Psoas muscle (tissue), 8 donors: ENCODE data around the gene CWC15. TPM values are rescaled to one million over a fixed set of nuclear protein-coding genes. Genes with fewer than 3 reads are reported as not detected.

ENCODE experiments used
- ATAC-seq, 4 donors: fragments of 200-7000 bp; cut with Tn5 transposase; one replicate each; pipeline ENCODE4 v1.9.1; 2020; ENCODE audit warnings: moderate library complexity in 3 of 4, mild to moderate bottlenecking in 2 of 4
- DNase-seq, 2 donors: peaks; one replicate each; pipeline ENCODE4 v3.0.0-alpha.2; 2020
- H3K27ac ChIP-seq: fragments of 200-600 bp; one replicate; pipeline ENCODE4 v1.8.0; 2022
- H3K27me3 ChIP-seq, 3 donors: fragments of 200-600 bp in 1 of 3; one replicate each; pipeline versions ENCODE4 v1.6.1 to v1.8.0; 2013 to 2022; ENCODE audit warnings: low read length in 2 of 3, mild to moderate bottlenecking in 2 of 3, moderate library complexity in 1 of 3; ENCODE audit not compliant: insufficient read depth in 3 of 3
- H3K36me3 ChIP-seq, 2 donors: fragments of 200-600 bp in 1 of 2; one replicate each; pipeline versions ENCODE4 v1.6.1 to v1.8.0; 2013 to 2022; ENCODE audit warnings: low read depth in 1 of 2, mild to moderate bottlenecking in 1 of 2, moderate library complexity in 1 of 2; ENCODE audit not compliant: insufficient read depth in 1 of 2
- H3K4me1 ChIP-seq: fragments of 200-600 bp; one replicate; pipeline ENCODE4 v1.8.0; 2022
- H3K4me3 ChIP-seq: fragments of 200-600 bp; one replicate; pipeline ENCODE4 v1.8.0; 2022; ENCODE audit warnings: mild to moderate bottlenecking
- H3K9me3 ChIP-seq: fragments of 200-600 bp; one replicate; pipeline ENCODE4 v1.8.0; 2022
- WGBS, 3 donors: extraction: QIAGEN DNeasy Blood & Tissue Kit; methylation state at CpG; one replicate each; pipeline versions ENCODE4 v1.1.6 to v1.1.7; 2013; 5-methylcytosine and 5-hydroxymethylcytosine counted together
- intact Hi-C, 2 donors: fragments of 100-400 bp; cut with DNase I; formaldehyde crosslinking; loops; one replicate each; pipeline versions ENCODE4 v1.11.0 to v1.14.2; 2022
- polyA plus RNA-seq, 3 donors: library from polyadenylated mRNA; stranded (reverse); fragments of 200-250 nt; gene quantifications; one replicate each; pipeline ENCODE4 v1.2.3, GENCODE V29; 2013
- total RNA-seq, 4 donors: library from RNA; stranded (reverse); fragmentation: NEBNext Ultra II Directional in 2 of 4; extraction: Animal tissue kit (Norgen Biotek cat#: 25700) in 2 of 4; gene quantifications; one replicate each; pipeline versions ENCODE4 v1.2.1 to v1.2.4, GENCODE V29; 2021 to 2023
- TF ChIP-seq, protein P1 (sequence below): fragments of 200-600 bp; IDR thresholded peaks from one replicate; pipeline ENCODE4 v1.8.0; 2022; ENCODE audit warnings: antibody characterized with exemption
- donor health status: healthy with polysubstance abuse.
- donor health status: DM: no; HTN: no; CAD: no; lungs with moderate emphysema.
- donor health status: Bipolar disorder and iron deficiency.
- donor health status: healthy.
- donor health status: DM: yes; HTN: yes; CAD: no.
- donor health status: DM: no; HTN: no; CAD: no.
- donor health status: DM: no; HTN: no; CAD: no.
- donor health status: DM: yes; HTN: yes; CAD: no.

The CWC15 gene
- total and polyA plus RNA-seq, 7 donors: 71.4 to 91.6 (median 82.4) TPM

DNA sequence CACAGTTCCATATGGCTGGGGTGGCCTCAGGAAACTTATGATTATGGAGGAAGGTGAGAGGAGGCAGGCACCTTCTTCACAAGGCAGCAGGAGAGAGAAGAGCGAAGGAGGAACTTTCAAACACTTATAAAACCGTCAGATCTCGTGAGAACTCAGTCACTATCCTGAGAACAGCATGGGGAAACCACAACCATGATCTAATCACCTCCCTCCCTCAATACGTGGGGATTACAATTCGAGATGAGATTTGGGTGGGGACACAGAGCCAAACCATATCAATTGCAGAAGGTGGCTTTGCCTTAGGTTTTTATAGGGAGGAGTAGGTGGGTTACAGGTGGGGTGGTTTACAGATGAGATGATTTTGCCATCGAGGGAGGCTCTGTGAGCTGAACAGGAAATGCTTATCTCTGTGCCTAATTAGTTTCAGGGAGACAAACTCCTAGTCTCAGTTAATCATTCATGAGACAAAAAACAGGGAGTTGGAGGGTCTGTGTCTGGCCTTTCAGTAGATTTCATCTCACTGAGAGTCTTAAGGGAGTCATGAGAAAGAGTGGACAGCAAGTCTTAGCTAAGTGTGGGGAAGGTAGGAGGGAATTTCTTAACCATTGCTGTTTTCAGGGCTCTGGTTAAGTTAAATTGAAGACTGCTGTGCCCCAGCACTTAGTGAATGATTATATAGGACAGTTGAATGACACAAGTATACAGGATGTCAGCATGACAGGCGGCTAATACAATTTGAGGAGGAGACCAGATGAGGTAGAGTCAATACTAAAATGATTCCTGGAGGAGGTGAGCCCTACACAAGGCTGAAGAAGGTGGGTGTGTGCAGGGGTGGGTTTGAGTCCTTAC, 47.7 kb downstream of the CWC15 start:
- WGBS, 3 donors: 61 to 66% (median 65%) methylated on average over 7 of the region's 7 CpGs
- H3K4me3 ChIP-seq: no peak overlapping the region
- intact Hi-C loops: no loop called here
- peaks cover 20% of the 10 kb centered on the region for H3K4me1 ChIP-seq
- no peaks in the 10 kb centered on the region for H3K27me3 ChIP-seq
- no peak for DNase-seq
- no peaks in the 10 kb centered on the region for H3K9me3 ChIP-seq
- TF ChIP-seq, protein P1, sequence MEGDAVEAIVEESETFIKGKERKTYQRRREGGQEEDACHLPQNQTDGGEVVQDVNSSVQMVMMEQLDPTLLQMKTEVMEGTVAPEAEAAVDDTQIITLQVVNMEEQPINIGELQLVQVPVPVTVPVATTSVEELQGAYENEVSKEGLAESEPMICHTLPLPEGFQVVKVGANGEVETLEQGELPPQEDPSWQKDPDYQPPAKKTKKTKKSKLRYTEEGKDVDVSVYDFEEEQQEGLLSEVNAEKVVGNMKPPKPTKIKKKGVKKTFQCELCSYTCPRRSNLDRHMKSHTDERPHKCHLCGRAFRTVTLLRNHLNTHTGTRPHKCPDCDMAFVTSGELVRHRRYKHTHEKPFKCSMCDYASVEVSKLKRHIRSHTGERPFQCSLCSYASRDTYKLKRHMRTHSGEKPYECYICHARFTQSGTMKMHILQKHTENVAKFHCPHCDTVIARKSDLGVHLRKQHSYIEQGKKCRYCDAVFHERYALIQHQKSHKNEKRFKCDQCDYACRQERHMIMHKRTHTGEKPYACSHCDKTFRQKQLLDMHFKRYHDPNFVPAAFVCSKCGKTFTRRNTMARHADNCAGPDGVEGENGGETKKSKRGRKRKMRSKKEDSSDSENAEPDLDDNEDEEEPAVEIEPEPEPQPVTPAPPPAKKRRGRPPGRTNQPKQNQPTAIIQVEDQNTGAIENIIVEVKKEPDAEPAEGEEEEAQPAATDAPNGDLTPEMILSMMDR: no peak
- H3K36me3 ChIP-seq: no peaks in the 10 kb centered on the region
- ATAC-seq: peak in 1 of 4 donors; percentile 4
- H3K27ac ChIP-seq: peak overlapping the region; percentile 37

DNA sequence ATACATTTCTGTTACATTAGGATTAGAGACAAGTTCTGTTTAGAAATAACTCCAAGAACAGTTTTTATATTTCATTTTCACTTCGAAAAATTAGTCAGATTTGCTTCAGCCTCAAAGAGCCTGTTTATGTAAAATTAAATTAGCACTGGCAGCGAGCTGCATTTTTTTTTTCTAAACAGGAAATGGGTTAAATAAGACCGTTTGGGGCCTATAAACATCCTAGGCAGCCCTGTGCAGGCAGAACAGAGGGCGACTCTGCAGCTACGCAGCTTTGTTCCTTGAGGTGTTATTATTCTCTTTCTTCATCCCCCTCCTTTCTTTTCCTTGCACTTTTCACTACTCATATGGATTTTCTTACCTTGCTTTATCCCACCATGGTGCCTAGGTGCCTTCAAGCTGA, 48.7 kb downstream of the CWC15 start:
- WGBS, 3 donors: 62 to 70% (median 67%) methylated on average over 5 of the region's 5 CpGs
- Histone ChIP-seq H3K4me1 (peaks cover 20% of the 10 kb centered on the region), H3K36me3 (no peaks in the 10 kb centered on the region), H3K27ac (no peak overlapping the region), H3K27me3 (no peaks in the 10 kb centered on the region), H3K9me3 (no peaks in the 10 kb centered on the region), H3K4me3 (no peak overlapping the region)
- intact Hi-C loops: no loop called here
- ATAC-seq (no peak), DNase-seq (no peak)
- TF ChIP-seq, protein P1: no peak

DNA sequence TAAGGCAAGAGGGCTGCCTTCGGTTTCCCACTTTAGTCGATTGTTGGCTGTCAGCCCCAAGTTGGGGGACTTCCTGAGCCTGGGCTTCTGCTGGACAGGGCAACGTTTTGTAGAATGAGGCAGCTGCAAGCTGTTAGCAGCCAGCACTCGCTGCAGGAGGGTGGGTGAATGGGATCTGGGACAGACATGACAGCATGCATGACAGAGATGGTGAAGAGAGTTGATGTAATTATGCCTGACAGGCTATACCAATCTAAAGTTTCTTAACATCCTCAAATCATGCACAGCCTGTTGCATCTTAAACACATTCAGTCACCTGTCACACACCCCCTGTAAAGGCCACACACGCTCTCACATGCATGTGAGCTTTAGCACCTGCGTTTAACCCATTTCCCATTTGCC, 49.2 kb downstream of the CWC15 start:
- intact Hi-C loops: no loop called here
- H3K4me3 ChIP-seq: no peak overlapping the region
- ATAC-seq: no peak
- no peak overlapping the region for H3K27ac ChIP-seq
- no peak for DNase-seq
- peaks cover 20% of the 10 kb centered on the region for H3K4me1 ChIP-seq
- 40 to 44% (median 43%) methylated on average over 6 of the region's 6 CpGs for WGBS, 3 donors
- TF ChIP-seq, protein P1: no peak
- no peaks in the 10 kb centered on the region for H3K36me3 ChIP-seq
- no peaks in the 10 kb centered on the region for H3K27me3 ChIP-seq
- no peaks in the 10 kb centered on the region for H3K9me3 ChIP-seq

DNA sequence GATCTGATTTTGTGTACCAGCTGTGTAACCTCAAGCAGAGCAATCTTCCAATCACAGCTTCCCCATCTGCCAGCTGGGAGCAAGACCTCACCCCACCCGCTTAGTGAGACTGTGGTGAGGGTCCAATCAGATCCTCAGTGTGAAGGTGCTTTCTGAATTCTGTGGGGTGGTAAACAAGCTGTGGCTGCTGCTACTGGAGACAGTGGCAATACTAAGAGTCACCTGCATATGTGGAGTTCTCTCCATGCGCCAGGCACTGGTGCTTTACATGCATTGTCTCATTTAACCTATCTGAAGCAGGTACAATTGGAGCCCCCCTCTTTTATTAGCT, 50.4 kb downstream of the CWC15 start:
- Histone ChIP-seq H3K4me3 (no peak overlapping the region), H3K27me3 (no peaks in the 10 kb centered on the region), H3K27ac (no peak overlapping the region), H3K9me3 (no peaks in the 10 kb centered on the region), H3K36me3 (no peaks in the 10 kb centered on the region), H3K4me1 (peaks cover 17% of the 10 kb centered on the region)
- DNase-seq: no peak
- intact Hi-C loops: no loop called here
- WGBS, 3 donors: 89 to 100% (median 97%) methylated on average over 2 of the region's 2 CpGs
- TF ChIP-seq, protein P1: no peak
- no peak for ATAC-seq
